OCI-LY1 (cell line): ENCODE measurements around the gene KCNMA1.

Experiments
- H2AFZ ChIP-seq: fragments of 200-600 bp; sonication (generic), shearing (Covaris generic); 2 replicates; pipeline ENCODE4 v1.6.0; 2014; ENCODE audit warnings: antibody characterized with exemption, mild to moderate bottlenecking, low read length
- H3F3A ChIP-seq: fragments of 200-600 bp; sonication (generic), shearing (Covaris generic); 2 replicates; pipeline ENCODE4 v1.6.0; 2014; ENCODE audit warnings: mild to moderate bottlenecking, antibody characterized with exemption, low read length, moderate library complexity; ENCODE audit not compliant: insufficient read depth
- H3K27ac ChIP-seq: fragments of 200-600 bp; sonication (generic); 2 replicates; pipeline ENCODE4 v1.5.1; 2014; ENCODE audit warnings: low read length, mixed run types, mild to moderate bottlenecking, low read depth; ENCODE audit not compliant: poor library complexity, severe bottlenecking
- H3K27me3 ChIP-seq: fragments of 200-600 bp; sonication (generic); 2 replicates; pipeline ENCODE4 v1.6.0; 2014; ENCODE audit warnings: antibody characterized with exemption, mild to moderate bottlenecking, low read length, moderate library complexity; ENCODE audit not compliant: insufficient read depth
- H3K36me3 ChIP-seq: fragments of 200-600 bp; sonication (generic); 2 replicates; pipeline ENCODE4 v1.6.1; 2014; ENCODE audit warnings: mild to moderate bottlenecking, antibody characterized with exemption, low read length, moderate library complexity, mixed read lengths; ENCODE audit not compliant: insufficient read depth
- H3K4me1 ChIP-seq: fragments of 200-600 bp; sonication (generic); 2 replicates; pipeline ENCODE4 v1.5.1; 2014; ENCODE audit warnings: mild to moderate bottlenecking, low read length, moderate library complexity; ENCODE audit not compliant: insufficient read depth, severe bottlenecking
- H3K4me2 ChIP-seq: fragments of 200-600 bp; sonication (generic), shearing (Covaris generic); 2 replicates; pipeline ENCODE4 v1.6.1; 2014; ENCODE audit warnings: low read length
- H3K4me3 ChIP-seq: fragments of 200-600 bp; sonication (generic); 2 replicates; pipeline ENCODE4 v1.5.1; 2014; ENCODE audit warnings: low read length, low read depth, mild to moderate bottlenecking, mixed read lengths; ENCODE audit not compliant: poor library complexity, severe bottlenecking
- H3K79me2 ChIP-seq: fragments of 200-600 bp; shearing (Covaris generic); 2 replicates; pipeline ENCODE4 v1.6.1; 2016; ENCODE audit warnings: mixed run types, low read length, mixed read lengths; ENCODE audit not compliant: insufficient read depth
- H3K9ac ChIP-seq: fragments of 200-600 bp; sonication (generic), shearing (Covaris generic); 2 replicates; pipeline ENCODE4 v1.6.1; 2014; ENCODE audit warnings: mild to moderate bottlenecking, low read length, mixed read lengths
- H3K9me2 ChIP-seq: fragments of 200-600 bp; sonication (generic), shearing (Covaris generic); 2 replicates; pipeline ENCODE4 v1.6.1; 2014; ENCODE audit warnings: low read depth, mild to moderate bottlenecking, low read length, mixed read lengths
- H3K9me3 ChIP-seq: fragments of 200-600 bp; shearing (Covaris generic); 2 replicates; pipeline ENCODE4 v1.6.1; 2014; ENCODE audit warnings: low read length, mixed read lengths
- H4K20me1 ChIP-seq: fragments of 200-600 bp; sonication (generic), shearing (Covaris generic); 2 replicates; pipeline ENCODE4 v1.6.0; 2016; ENCODE audit warnings: mild to moderate bottlenecking, low read length; ENCODE audit not compliant: insufficient read depth
- EZH2 ChIP-seq: fragments of 200-600 bp; sonication (generic), shearing (Covaris generic); IDR thresholded peaks from 2 replicates; pipeline ENCODE4 v1.8.0; 2017; ENCODE audit warnings: borderline replicate concordance, mixed run types, mild to moderate bottlenecking, antibody characterized with exemption, low read length, moderate library complexity, mixed read lengths
- TF ChIP-seq, protein P1 (sequence below): fragments of 200-600 bp; sonication (generic), shearing (Covaris generic); IDR thresholded peaks from 2 replicates; pipeline ENCODE4 v1.5.1; 2017; ENCODE audit warnings: mild to moderate bottlenecking, antibody characterized with exemption, low read length, moderate library complexity, mixed read lengths

KCNMA1 gene

DNA sequence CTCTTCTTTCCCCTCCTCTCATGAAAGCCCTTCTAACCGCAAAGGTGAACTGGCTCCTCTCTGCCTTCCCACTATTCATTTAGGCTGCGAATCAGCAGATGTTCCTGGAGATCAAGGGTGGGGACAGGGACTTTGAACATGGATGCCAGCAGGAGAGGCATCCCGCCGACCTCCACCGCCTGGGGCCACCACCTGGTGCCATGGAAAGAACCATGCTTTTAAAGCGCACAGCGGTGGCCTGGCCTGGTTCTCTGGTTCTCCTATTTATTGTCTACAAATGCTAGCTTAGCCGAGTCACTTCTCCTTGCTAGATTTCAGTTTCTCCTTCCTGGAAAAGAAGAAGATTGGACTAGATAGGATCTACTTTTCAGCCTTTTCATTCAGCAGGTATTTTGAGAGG, 43.2 kb upstream of the KCNMA1 start:
- H3K4me3 ChIP-seq: no peak overlapping the region
- H3F3A ChIP-seq: no peaks in the 10 kb centered on the region
- no peaks in the 10 kb centered on the region for H3K9me3 ChIP-seq
- no peaks in the 10 kb centered on the region for H3K9me2 ChIP-seq
- H3K27me3 ChIP-seq: no peaks in the 10 kb centered on the region
- no peaks in the 10 kb centered on the region for H3K36me3 ChIP-seq
- no peaks in the 10 kb centered on the region for H3K4me1 ChIP-seq
- H2AFZ ChIP-seq: no peak overlapping the region
- no peak overlapping the region for H3K9ac ChIP-seq
- no peaks in the 10 kb centered on the region for H4K20me1 ChIP-seq
- no peak overlapping the region for H3K27ac ChIP-seq
- H3K4me2 ChIP-seq: no peak overlapping the region
- no peak for TF ChIP-seq EZH2
- TF ChIP-seq, protein P1, sequence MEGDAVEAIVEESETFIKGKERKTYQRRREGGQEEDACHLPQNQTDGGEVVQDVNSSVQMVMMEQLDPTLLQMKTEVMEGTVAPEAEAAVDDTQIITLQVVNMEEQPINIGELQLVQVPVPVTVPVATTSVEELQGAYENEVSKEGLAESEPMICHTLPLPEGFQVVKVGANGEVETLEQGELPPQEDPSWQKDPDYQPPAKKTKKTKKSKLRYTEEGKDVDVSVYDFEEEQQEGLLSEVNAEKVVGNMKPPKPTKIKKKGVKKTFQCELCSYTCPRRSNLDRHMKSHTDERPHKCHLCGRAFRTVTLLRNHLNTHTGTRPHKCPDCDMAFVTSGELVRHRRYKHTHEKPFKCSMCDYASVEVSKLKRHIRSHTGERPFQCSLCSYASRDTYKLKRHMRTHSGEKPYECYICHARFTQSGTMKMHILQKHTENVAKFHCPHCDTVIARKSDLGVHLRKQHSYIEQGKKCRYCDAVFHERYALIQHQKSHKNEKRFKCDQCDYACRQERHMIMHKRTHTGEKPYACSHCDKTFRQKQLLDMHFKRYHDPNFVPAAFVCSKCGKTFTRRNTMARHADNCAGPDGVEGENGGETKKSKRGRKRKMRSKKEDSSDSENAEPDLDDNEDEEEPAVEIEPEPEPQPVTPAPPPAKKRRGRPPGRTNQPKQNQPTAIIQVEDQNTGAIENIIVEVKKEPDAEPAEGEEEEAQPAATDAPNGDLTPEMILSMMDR: no peak
- no peaks in the 10 kb centered on the region for H3K79me2 ChIP-seq

DNA sequence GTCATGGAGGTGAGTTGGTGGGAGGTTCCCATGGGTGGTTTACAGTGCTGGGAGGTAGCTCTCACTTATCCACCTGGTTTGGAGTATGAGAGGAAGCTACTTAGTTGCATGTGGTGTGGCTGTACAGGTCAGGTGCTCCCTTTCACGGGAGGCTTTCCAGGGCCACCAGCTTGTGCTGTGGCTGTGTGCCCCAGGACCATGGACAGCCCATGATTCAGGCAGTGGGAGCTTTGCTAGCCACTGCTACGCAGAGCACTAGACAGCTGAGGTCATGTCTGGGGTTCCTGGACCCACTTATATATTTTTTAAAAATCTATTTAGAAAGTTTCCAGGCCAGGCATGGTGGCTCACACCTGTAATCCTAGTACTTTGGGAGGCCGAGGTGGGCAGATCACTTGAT, 42.5 kb upstream of the KCNMA1 start:
- no peaks in the 10 kb centered on the region for H3K27me3 ChIP-seq
- H3K9me2 ChIP-seq: no peaks in the 10 kb centered on the region
- no peaks in the 10 kb centered on the region for H4K20me1 ChIP-seq
- H3F3A ChIP-seq: no peaks in the 10 kb centered on the region
- H2AFZ ChIP-seq: no peak overlapping the region
- no peaks in the 10 kb centered on the region for H3K4me1 ChIP-seq
- H3K4me3 ChIP-seq: no peak overlapping the region
- TF ChIP-seq, protein P1: no peak
- TF ChIP-seq EZH2: no peak
- H3K9ac ChIP-seq: no peak overlapping the region
- no peak overlapping the region for H3K4me2 ChIP-seq
- H3K36me3 ChIP-seq: no peaks in the 10 kb centered on the region
- no peaks in the 10 kb centered on the region for H3K9me3 ChIP-seq
- no peaks in the 10 kb centered on the region for H3K79me2 ChIP-seq
- H3K27ac ChIP-seq: no peak overlapping the region

DNA sequence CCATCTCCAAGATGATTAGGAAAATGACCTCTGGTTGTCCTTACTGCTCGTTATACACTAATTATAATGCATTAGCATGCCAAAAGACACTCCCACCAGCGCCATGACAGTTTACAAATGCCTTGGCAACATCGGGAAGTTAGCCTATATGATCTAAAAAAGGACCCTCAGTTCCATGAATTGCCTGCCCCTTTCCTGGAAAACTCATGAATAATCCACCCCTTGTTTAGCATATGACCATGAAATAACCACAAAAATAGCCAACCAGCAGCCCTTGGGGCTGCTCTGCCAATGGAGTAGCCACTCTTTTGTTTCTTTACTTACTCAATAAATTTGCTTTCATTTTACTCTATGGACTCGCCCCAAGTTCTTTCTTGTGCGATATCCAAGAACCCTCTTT, 41.6 kb upstream of the KCNMA1 start:
- H3K4me3 ChIP-seq: no peak overlapping the region
- no peak overlapping the region for H2AFZ ChIP-seq
- H3K4me2 ChIP-seq: no peak overlapping the region
- H3K4me1 ChIP-seq: no peaks in the 10 kb centered on the region
- no peaks in the 10 kb centered on the region for H3K79me2 ChIP-seq
- TF ChIP-seq EZH2: no peak
- TF ChIP-seq, protein P1: no peak
- no peak overlapping the region for H3K27ac ChIP-seq
- H3K9me2 ChIP-seq: no peaks in the 10 kb centered on the region
- H4K20me1 ChIP-seq: no peaks in the 10 kb centered on the region
- no peaks in the 10 kb centered on the region for H3K27me3 ChIP-seq
- no peaks in the 10 kb centered on the region for H3K36me3 ChIP-seq
- H3K9me3 ChIP-seq: no peaks in the 10 kb centered on the region
- H3F3A ChIP-seq: no peaks in the 10 kb centered on the region
- H3K9ac ChIP-seq: no peak overlapping the region
